Activated T-cell treated with anti-CD3 and anti-CD28 coated beads, Interleukin-2, amount 50 U/mL, for 48 hours (primary cell): ENCODE measurements around the gene WRAP73.

Experiments
- DNase-seq, 2 experiments: peaks; one replicate each; pipeline ENCODE4 v3.0.0-alpha.2; 2020

The WRAP73 gene

DNA sequence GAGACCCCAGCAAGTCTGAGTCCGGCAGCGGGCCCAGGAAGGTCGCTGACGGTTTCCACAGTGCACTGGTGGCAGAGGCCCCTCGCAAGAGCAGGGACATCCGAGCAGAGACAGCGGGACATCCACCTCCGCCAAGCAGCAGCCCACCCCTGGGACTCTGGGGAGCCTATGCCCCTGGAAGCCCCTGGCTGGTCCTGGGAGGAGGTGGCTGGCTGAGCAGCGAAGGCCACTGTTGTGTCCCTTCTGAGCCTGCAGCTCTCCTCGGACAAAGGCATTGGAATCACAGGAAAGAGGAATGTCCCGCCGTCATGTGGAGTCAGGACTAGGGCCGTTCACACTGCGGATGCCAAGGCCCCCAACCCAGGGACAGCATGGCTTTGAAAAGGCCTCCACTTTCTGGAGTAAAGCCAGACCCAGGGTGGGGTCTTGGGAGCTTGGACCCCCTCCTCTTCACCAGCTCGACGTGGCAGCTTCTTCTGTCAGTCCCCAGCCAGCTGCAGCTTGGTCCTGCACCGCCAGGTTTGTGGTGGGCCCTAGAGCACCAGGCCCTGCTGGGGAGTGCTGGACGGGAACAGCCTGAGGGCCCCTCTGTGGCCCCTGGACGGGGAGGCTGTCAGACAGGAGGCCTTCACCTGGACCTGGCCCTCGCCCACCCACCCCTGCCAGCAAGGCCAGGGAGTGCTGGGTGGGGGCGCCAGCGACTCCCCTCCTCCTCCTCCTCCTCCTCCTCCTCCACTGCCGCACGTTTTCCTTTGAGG is 40.0 kb downstream of the WRAP73 start:
- DNase-seq: no peak

DNA sequence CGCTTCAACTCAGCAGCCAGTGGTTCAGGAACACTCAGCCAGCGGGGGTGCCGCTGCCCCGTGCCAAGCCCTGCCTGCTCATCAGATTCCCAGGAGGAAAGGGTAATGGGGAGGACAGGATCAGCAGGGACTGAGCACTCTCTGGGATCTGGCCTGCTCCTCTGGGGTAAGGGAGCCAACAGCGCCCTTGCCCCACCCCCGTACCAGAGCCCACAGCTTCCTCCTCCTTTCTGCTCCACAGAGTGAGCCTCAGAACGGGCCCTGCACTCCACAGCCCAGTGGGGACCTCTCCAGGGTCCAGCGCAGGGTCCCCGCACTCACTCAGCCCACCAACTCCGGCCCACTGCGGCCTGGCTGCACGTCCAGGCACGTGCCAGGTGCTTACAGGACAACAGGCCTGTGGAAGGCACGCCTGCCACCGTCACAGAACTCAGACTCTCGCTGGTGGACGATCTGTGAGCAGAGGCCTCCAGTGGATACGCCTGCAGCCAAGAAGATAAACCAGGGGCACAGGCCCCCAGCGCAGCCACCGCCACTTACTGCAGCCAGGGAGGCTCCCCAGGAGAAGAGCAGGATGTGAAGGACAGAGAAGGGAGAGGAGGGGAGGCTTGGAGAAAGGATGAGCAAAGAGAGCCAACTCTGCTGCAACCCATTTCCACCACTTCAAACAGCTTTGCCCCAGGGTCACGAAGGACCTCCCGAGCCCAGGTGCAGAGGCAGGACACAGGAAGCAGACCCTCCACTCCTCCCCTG is 40.7 kb downstream of the WRAP73 start:
- DNase-seq: no peak

DNA sequence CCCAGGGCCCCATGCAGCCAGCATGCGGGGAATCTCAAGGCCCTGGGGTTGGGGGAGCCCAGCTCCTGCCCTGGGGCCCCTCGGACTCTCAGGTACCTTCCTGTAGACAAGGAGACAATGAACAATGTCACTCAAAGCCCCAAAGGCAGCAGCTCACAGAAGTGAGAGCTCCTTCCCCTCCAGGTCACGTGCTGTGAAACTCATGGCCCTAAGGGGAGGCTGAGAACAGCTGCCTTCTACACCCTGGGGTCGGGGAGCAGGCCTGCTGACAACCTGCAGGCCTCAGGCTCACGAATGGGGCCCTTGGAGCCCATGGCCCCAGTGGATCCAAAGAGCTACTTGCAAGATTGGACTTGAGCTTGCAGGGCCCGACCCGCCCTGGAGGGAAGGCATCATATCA is 41.7 kb downstream of the WRAP73 start:
- no peak for DNase-seq

DNA sequence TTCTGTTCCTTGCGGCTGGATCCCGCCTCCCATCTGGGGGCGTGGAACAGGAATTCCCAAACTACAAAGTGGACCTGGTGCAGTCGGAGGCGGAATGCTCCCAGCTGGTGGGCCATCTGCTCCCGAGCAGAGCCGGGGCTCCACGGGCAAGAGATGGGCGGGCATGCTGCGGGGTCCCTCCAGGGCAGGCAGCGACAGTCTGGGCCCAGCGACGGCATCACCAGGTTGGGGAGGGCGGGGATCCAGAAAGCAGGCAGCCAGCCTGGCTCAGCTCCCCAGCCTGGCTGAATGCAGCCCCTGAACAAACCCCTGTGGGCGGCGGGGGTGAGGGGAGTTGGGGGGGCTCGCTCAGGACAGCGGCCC is 42.2 kb downstream of the WRAP73 start:
- no peak for DNase-seq

DNA sequence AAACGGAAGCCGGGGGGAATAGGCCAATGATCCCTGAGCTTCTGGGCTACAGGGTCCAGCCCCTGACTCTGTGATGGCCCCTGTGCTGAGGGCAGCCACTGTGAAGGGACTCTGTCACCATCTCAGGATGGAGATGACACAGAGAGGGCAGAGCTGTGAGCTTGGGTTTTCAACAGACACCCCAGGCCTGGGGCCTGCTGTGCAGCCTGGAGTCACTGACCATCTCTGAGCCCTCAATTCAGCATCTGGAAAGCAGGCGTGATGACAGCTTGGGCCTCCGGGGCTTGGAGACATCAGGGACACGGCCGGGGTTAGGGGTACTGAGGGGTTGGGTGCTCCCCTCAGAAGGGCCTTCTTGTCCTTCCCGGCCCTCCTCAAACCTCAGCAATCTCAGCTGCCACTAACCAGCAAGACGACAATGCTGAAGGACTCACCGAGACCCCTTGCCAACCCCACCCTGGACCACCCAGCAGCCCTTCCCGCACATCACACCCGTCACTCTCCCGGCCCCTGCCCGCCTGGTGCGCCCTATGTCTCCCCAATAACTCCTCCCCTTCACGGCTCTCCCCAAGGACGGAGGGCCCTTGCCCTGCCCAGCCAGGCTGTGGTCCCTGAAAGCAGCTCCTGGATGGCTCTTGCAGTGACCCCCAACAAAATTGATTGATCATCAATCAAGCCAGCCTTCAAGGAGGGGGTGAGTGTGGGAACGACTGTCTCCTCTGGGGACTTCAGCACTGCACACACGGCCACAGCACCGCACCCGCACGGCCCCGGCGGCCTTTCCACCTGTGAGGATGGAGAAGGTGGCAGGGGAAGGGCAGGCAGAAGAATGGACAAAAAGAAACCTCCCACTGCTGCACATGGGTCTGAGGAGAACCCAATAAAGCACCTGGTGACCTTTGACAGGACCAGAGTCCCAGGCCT is 42.9 kb downstream of the WRAP73 start:
- no peak for DNase-seq

DNA sequence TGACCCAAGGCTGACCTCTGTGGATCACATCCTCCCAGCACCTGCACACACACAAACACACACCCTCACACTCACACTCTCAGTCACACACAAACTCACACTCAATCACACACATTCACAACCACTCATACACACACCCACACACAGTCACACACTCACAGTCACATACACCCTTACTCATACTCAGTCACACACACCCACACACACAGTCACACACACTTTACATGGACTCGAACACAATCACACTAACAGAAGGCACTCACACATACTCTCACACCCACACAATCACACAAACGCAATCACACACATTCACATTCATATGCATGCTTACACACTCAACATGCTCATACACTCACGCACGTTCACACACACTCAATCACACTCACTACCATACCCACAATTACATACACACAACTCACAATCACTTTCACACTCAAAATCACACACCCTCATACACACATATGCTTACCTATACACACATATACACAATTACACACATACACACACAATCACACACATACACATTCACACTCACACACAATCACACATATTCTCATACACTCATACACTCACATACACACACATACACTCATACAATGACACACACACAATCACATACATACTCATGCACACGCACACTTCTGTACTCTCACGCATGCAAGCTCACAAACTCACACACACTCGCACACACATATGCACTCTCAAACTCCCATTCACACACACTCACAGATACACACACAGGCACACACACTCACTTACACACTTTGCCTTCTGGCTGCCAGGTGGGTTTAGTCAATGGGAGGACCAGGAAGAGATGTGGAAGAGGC is 44.7 kb downstream of the WRAP73 start:
- DNase-seq: no peak

DNA sequence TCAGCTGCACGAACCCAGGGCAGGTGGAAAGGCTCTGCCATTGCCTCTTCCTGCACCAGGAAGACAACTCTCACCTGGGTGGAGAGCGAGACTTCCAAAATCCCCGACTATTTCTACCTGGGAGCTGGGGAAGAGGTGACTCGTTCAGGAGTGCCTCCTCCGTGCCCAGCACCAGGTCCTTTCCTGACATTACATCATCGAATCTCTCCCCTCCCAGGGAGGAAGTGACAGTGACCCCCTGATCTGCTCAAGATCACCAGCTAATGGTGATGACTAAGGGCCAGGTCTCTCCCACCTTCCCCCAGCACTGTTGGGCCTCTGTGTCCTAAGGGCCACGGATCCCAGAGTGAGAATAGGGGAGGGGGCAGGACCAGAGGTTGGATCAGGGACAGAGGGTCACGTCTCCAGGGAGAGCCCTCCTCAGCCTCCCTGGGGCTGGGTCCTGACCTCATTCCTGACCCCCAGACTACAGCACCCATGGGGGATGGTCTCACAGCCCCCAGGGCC is 45.4 kb downstream of the WRAP73 start:
- no peak for DNase-seq

DNA sequence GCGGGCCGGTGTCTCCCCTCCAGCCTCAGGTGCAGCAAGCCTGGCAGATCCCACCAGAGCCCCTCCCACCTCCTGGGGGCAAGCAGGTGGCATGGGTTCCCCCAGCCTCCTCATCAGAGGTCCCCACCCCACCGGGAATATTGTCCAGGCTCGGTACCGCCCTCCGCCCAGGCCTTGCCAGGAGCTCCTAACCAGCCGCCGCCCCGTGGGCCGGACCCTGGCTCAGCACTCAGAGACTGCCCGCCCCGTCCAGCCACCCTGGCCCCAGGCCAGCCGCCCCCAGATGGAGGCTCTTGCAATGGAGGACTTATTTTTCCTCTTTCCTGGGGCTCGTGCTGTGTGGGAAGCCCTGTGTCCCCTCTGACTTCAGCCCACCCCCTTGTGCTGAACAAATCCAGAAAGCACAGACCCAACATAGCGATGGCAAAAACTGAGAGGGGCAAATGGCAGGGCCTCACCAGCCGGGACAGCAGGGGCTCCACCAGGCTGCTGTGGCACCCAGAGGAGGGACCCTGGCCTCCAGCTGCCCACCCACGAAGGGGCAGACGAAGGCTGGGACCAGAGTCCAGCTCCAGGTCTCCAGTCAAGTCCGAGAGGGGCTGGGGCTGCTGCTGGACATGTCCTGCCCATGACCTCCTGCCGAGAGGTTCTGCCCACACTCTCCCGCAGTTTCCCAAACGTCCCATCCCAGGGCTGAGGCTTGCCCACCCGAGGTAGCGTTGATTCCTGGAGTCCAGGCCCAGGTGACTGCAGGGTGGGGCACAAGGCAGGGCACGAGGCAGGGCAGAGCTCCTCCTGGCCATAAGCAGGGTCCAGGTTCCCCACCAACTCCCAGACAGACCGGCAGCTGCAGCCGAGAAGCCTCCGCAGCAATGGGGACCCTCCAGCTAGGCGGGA is 46.1 kb downstream of the WRAP73 start:
- no peak for DNase-seq

DNA sequence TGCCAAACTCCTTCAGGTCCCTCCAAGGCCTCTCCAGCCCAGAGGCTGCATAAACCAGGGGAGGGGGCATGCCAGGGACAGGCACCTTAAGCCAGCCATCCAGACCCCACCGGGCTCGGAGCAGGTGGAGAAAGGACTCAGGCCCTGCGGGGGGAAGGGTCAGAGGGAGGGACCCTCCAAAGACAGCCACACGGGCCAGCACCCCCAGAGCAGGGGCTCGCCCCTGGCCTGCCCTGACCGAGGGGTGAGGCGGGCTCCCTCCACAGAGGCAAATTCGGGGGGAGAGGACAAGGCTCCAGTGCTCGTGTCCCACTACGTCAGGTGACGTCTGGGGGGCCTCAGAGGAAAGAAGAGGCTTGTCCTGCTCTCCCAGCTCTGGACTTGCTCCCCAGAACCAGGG is 46.7 kb downstream of the WRAP73 start:
- no peak for DNase-seq

DNA sequence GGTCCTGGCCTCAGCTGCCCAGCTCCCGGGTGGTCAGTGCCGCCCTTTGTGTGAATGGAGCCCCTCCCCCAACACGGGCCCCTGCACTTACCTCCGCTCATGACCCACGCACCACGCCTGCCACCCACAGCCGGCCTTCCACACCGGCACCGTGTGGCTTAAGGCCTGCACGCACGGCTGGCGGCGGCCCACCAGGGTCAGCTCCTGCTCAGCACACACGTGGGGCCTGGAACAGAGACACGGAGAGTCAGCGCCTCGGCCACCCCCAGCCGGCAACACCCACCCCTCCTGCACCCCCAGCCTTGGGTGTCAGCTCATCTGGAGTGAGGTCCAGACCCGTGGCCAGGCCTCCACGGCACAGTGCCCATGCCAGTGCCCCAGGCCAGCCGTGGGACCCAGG is 47.5 kb downstream of the WRAP73 start:
- DNase-seq: no peak

DNA sequence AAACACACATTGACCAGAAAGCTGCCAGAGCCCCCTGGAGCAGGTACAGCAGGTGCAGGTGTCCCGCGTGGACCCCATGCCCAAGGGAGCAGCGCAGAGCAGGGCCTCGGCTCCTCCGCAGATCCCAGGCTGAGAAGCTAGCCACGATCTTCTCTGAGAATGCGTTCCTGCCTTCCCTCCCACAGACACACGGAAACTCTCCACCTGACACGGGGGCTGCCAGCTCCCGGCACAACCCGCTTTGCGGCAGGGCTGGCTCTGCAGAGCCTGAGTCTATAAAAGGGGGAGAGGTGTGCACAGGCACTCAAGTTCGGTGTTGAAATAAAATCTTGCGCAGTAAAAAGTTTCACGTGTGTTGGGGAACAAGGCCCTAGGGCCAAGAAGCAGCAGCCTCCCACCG is 48.2 kb downstream of the WRAP73 start:
- DNase-seq: no peak

DNA sequence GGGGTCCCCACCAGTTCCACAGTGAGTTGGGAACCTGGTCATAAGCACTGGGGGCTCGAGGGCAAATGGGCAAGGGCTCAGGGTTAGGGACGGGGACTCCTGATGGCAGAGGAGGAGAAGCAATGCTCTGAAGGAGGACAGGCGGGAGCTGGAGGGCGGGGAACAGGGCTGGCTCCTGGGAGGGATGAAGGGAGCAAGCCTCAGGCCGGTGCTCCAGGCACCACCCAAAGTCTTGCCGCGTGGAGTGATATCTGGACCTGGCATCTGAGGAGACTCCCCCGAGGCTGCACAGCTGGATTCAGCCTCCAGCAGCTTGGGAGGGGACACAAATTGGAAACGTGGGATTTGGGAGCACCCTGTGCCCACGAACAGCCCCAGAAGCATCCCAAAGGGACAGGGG is 49.5 kb downstream of the WRAP73 start:
- no peak for DNase-seq

DNA sequence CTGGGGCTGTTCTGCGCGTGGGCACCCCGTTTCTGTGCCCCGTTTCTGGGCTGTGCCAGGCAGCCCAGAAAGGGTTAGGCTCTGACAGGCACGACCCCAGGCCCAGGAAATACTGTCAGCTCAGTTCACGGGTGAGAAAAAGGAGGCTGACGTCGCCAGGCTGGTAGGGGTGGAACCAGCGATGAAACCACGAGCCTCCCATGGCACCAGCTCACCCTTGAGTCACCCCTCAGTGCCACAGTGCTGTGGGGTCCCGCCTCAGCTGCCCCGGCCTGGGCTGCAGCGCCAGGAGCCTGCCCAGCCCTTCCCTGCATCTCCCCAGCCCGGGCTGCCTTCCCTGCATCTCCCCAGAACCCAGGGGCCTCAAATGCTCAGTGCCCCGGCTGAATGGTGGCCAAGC is 50.1 kb downstream of the WRAP73 start:
- no peak for DNase-seq

DNA sequence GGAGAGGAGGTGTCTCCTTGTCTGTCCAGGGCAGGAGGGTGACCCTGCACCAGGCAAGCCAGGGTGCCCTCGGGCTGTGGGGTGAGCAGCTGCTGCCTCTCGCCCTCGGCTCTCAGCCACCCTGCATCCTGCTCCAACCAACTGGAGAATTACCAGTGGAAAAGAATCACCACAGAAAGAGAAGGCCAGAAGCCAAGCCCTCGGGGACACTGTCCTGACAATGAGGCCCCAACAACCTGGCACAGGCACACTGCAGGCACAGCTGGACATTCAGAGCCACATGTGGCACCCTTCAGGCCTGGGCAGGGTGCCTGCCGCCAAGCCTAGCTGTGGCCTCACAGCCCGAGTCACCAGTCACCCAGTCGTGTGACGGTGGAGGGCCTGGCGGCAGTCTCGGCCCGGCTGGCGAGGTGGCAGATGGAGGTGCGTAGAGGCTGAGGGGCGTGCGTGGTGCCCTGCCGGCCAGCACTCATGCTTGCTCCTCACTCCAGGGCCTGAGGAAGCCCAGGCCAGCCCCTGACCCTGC is 50.6 kb downstream of the WRAP73 start:
- DNase-seq: no peak

DNA sequence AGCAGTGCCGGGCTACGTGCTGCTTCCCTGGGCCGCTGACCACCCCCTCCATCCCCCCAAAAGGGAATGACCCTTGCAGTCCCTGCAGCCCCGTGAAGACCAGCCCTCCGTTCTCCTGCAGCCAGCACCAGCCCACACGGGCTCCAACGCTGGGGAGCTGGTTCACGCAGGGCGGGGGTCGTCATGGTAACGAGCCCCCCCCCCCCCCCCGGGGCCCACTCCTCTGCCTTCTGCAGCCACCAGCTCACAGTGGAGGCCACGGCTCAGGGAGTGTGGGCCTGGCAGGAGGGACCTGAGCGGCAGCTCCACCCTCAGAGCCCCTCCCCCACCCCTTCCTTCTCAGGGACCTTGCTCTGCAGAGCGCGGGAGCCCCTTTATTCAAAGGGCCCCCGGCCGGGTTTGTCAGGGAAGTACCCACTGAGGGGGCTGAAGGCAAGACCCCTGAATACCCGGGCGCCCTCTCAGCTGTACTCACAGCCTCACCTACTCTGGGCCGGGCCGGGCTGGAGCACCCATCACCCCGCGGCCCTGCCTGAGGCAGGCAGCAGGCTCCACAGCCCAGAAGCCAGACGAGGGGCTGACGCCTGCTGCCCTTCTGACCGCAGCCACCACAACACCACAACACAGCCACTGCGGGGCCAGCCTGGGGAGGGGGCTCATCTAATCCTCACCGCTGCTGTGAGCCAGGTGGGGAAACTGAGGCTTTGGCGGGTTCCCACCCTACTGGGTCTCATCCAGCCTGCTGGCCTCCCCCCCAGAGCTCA is 51.2 kb downstream of the WRAP73 start:
- no peak for DNase-seq

DNA sequence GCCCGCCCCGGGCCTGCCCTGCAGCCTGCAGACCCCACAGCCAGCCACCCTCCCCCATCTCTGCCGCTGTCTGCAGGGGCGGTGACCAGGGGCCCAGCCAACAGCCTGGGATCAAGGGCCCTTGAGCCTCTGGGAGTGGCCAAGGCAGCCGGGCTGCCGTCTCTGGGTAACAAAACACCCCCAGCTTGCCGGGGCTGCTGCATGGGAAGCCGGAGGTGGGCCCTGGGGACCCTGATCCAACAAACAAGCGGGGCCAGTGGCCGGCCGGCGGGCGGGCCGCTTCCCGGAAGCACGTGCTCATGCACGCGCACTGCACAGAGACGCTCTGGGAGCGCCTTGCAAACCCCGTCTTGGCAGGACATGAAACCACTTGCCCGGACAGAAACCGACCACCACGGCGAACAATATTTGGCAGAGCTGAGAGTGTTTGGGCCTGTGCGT is 51.8 kb downstream of the WRAP73 start:
- peak in 1 of 2 experiments; percentile 33 for DNase-seq

DNA sequence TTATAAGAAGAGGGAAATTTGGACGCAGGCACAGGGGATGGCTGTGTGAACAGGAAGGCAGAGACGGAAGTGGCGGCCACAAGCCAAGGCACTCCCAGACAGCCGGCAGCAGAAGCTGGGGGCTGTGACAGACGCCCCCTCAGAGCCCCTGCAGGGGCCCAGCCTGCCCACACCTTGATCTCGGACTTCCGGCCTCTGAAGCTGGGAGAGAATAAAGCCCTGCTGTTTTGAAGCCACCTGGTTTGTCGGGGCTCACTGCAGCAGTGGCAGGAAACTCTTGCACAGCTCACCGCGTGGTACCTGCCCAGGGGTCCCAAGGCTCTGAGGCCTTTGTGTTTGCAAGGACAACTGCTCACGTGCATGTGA is 52.3 kb downstream of the WRAP73 start:
- peak; percentile 41 to 50 for DNase-seq

DNA sequence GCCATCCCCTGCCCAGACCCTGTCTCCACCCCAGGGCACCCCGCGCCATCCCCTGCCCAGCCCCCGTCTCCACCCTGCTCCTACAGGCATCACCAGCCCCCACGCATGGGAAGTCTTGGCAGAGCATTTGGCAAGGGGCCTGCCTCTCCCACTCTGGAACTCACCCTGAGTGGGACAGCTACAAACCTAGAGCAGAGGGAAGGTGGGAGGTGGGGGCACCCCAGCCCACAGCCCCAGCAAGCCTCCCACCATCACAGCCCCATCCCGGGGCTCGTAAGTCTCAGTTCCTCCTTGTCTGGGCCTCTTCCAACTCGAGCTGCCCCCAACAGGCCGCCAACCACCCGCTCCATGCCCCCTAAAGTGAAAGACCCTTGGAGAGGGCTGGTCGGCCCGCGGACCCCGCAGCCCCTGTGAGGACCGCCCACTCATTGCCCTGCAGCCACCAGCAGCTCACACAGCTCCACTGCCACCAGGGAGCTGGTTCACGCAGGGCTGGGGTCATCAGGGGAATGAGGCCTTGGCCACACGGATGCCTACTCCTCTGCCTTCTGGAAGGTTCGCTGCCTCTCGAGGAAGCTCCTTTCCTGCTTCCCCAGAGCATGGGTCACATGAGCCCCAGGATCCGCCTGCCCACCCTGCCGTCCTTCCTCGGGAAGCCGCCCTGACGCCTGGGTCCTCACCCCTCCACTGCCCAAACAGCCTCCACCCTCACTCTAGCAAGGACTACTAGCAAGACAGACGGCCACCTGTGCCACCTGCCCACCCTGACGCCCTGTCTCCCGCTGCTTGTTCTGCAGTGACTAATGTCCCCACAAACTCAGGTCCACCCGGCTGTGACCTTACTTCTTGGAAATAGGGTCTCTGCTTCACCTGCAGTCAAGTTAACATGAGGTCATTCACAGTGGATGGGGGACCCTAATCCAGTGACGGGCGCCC is 53.0 kb downstream of the WRAP73 start:
- DNase-seq: no peak

DNA sequence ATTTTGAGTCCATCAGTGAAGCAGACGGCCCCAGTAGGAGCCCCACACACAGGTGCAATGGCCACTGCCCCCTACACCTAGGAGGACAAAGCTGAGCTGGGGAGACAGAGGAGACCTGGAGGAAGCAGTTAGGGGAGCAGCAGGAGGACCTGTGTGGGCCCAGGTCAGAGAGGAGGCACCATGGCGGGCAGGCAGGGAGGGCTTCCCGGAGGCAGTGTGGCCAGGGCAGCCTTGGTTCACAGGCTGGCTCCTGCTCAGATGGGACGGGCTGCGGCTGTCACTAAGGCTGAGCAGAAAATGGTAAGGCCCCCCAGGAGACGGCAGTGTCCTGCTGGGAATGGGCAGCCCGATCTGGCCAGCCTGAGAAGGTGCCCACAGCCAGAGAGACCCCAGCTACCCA is 54.0 kb downstream of the WRAP73 start:
- no peak for DNase-seq
